Ovary (tissue), 3 donors: ENCODE results near the gene AUTS2.
"Not testable (repeated sequence)": the region's sequence is repeated elsewhere in the genome, so short reads cannot be mapped to it uniquely, and the experiment has no call there.

Source experiments
- CTCF ChIP-seq, 3 donors: fragments of 450-650 bp in 2 of 3; fragments of 200-600 bp in 1 of 3; IDR thresholded peaks; one replicate each; pipeline versions ENCODE4 v1.5.1 to v1.8.0; 2016 to 2022; ENCODE audit warnings: antibody characterized with exemption in 3 of 3, mild to moderate bottlenecking in 1 of 3
- EP300 ChIP-seq: sonication (generic); formaldehyde crosslinking; IDR thresholded peaks from one replicate; pipeline ENCODE4 v1.6.1; 2017; ENCODE audit warnings: antibody characterized with exemption
- donor health status: DM: no; HTN: no; CAD: no.

- TF ChIP-seq CTCF (IDR thresholded peaks at IDR 0.05); EP300: not testable (repeated sequence)
These were observed 766.1 kb downstream of the AUTS2 start for GRCh38 chr7:70364393-70364792.
